ENCODE results near the gene TRAF1.
A peak's percentile ranks its signal among the peaks of the same experiment; 100 is the strongest.

The TRAF1 gene

DNA sequence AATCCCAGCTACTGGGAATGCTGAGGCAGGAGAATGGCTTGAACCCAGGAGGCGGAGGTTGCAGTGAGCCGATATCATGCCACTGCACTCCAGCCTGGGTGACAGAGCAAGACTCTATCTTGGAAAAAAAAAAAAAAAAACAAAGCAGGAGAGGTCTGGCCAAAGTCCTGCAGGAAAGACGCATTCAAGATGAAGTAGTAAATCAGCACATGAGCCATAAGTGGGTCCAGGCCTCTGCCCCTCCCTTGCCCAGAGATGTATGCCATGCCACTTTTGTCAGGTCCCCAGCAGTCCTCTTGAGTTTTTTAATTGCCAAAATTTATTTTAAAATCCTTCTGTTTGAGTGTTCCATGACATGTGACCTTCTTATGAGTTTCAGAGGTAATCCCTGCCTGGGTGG, 41.1 kb downstream of the TRAF1 start:
- DNase-seq: no peak

DNA sequence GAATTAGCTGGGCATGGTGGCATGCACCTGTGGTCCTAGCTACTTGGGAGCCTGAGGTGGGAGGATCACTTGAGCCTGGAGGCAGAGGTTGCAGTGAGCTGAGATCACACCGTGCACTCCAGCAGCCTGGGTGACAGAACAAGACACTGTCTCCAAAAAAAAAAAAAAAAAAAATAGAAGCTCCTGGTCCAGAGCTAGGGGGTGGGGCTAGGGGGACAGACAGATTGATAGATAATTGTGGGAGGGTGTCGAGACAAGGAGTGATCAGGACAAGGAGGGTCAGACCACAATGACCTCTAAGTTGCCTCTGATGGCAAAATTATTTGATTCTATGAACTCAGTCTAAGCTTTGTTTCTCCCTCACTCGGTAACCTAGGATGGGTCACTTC, 43.0 kb downstream of the TRAF1 start:
- DNase-seq: no peak

DNA sequence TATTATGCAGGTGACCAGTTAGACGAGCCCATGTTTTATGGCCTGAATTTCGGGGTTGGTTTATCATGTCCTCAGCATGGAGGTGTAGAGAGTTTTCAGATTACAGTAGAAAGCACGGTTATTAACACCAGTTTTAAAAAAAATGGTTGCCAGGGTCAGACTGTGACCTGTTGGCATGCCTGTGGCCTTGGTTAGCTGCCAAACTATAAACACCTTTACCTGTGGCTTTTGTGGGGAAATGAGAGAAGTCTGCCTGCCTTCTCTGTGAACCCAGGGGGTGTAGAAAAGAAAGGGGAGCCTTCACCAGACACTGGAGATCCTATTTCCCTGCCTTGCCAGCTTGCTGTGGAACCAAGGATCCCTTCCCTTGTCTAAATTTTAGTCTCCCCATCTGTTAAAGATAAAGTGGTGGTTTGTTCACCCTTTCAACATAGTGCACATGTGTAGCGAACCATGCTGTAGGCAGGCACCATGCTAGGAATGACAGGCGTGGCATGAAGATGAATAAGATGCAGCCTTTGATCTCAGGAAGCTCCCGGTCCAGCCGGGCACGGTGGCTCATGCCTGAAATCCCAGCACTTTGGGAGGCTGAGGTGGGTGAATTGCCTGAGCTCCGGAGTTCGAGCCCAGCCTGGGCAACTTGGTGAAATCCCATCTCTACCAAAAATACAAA, 43.5 kb downstream of the TRAF1 start:
- DNase-seq: no peak

DNA sequence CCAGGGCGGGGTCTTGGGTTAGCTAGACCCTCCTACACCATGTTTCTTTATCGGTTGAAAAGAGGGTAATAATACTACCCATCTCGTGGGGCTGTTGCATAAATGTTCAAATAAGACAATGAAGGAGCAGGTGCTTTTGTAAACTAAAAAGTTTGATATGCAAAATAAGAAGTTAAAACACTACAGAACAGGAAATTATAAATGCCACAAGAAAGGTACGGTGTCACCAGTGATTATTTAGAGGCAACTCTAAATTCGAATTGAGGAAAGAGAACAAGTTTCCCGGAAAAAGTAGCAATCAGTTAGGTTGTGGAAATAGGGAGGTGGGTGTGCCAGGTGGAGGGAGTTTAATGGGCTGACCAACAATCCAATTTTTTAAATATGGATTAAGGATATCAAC, 47.1 kb downstream of the TRAF1 start:
- no peak for DNase-seq

DNA sequence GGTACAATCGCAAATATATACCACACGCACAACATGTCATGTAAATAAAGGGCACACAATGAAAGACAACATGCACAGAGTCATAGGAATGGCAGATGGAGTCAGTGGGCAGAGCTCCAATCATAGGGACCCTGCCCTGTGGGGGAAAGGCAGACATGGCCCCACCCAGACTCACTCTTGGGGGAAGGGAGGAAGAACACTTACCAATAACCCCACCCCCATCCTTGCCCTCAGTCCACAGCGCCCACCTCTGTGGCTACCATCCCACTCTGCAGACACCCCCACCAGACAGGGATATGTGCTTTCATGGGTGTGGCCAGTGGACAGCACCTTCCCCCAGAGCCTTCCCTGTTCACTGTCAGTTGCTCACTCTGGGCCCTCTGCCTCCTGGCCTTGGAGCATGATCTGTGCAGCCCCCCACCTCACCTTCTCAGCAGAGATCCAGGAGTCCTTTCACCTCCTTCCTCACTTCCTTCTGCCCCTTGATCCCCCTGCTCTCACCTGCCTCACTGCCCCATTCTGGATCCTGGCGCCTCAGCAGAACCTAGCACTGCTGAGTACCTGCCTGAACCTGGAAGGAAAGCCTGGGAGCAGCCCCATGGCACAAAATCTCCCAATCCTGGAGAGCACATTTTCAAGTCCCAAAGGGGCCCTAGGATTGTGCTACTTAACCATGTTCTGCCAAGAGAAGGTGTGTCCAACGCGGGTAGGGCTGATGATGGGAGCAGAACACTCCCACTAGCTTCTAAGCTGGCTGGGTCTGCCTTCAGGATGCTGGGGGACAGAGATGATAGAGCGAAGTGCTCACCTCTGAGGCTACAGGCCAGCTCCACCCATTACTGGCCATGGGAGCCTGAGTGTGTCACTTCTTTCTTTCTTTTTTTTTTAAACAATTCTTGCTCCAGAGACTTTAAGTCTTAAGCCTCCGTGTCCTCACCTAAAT, 48.1 kb downstream of the TRAF1 start:
- peak; percentile 40 for DNase-seq

DNA sequence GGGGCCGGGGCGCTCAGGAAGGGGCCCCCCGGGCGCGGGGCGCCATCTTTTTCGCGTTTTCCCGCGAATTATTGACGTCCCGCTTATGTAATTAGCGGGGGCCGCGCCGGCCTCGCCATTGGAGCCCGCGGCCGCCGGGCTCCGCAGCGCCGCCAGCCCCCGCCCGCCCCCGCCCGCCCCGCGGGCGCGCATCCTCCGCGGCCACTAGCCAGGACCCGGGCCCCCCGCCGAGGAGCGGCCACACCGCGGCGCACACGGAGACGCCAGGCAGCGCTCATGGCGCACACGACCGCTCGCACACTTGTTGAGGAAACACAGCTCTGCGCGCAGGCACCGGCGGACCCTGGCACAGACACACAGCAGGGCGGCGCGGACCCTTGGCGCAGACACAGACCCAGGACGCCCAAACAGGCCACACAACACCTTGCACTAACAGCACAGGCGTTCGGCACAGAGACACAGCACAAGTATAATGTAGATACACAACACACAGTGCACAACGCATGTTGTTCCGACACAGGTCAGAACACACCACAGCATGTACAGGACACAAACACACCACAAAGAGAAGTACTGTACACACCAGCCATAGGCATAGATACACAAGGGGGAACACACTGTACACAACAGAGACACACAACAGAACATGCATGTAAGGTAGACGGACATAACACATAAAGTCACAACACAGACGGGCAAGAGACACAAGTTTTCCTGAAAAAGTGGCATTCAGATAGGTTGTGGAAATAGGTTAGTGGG, 49.1 kb downstream of the TRAF1 start:
- DNase-seq: peak; percentile 86

DNA sequence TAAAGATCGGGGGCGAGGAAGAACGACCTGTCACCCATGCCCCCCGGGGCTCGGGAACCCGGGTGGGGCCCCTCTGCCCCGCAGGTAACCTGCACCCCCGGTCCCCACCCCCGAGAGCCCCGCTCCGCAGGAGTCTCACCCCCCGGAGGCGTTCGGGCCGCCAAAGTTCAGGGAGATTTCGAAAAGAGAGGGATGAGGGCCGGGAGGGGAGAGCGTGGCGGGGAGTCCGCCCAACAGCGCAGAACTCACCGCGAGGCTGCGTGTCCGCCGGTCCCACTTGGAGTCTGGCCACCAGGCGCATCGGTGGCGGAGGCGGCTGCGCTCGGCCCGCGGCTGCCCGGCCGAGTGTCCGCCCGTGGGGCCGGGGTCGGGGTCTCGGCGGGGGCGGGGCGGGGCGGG, 49.8 kb downstream of the TRAF1 start, which contains the start of gene PHF19:
PHF19 (minus strand) TSS at position 347 of the 399 bp plus-strand sequence. CDS start 2,447 bp downstream, outside the sequence.
- DNase-seq: peak; percentile 68

DNA sequence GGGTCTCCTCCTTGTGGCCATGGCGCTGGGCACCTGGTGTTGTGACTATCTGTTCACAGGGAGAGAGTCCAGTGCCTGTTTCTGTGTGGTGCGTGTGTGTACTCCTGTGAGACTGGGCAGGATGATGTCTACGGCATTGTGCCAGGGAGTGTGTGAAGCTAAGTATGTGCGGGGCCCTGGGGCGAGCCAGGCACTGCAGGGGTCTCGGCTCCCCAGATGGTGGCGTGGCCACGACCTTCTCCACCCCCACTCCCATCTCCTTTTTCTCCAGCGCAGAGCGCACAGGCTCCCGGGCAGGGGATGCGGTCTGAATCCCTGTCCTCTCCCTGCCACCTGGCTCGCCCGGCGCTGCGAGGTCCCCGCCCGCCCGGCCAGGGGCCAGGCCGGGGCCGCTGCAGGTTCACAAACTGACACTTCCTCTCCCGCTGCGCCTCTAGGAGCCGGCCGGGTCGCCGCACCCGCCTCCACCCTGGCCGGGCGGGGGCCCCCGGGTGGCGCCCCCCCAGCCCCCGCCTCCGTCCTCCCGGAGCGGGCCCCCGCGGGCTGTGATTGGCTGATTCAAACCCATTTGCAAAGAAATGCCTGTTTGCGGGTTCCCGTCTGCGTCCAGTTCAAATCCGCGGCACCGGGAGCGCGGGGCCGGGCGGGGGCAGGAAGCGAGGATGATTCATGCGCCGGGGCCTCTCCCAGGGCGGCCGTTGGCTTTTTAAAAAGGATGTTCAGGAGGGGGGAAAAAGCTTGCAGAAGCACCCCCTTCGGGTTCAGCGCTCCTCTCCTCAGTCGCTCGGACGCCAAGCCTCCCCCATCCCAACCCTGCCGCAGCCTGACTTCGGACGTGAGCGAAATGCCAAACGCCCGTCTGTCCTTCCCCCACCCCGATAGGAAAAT, 50.4 kb downstream of the TRAF1 start:
- DNase-seq: peak; percentile 93

DNA sequence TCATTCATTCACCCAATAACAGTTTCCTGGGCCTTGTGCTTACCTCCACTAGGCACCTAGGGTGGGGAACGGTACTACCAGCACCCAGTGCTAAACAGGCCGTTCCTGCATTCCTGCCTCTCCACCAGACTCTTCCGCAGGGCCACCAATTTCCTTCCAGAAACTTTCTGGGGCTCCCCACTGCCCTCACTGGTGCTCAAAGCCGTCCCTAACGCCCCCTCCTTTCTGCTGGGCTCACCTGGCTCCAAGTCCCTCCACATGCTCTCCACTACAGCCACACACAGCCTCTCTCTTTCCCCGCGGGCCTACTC, 51.0 kb downstream of the TRAF1 start:
- no peak for DNase-seq

DNA sequence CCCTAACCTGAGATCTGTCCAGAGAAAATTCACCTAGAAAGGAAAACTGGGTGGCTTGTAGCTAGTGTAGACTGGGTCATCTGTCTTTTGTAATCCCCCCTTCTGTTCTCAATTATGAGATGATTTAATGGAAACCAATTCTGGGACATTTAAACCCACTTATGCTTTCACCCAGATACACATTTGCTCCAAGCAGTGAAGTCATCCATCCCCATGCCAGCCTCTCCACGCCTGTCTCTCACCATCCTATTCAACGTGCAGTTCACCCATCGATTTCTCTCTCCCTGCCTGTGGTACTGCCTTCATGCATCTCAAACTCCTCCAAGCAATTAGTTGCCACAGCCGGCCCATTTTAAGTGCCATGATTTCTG, 51.4 kb downstream of the TRAF1 start:
- DNase-seq: no peak

DNA sequence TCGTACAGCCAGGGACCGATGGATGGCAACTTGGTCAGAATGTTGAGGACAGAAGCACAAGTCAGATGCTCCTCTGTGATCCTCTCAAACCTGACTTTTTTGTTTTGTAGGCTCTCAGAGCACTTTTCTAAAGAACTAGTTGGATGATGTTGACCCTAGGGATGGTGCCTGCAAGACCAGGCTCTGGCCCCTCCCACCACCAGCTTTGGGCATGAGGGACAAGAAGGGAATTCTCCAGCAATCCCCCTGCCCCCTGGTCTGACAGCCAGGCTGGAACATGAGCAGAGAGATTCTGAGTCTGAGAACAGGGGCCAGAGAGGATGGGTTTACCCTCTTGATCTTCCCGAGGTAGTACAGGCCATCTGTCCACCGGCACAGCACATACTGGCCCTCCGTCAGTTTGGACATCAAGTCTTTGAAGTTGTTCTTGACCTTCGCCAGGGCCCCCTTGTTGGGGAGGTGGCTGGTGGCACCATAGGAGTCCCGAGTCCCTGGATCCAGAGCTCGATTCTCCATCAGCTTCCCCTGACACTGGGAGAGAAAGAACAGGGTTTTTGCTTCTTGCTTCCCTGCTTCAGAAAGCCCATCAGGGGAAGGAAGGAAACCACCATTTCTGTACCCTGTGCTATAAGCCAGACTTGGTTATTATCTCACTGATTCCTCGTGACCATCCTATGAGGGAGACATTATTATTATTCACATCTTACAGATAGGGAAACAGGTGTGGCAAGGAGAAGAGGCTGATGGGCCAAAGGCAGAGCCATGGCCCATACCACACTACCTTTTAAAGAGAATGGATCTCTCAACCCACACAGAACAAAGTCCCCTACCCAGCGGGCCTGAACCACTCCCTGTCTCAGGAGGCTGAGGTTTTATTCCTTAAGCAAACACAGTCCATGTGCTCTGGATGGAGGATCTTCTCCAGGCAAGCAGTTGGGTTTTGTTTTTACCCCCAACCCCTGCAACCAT, 52.1 kb downstream of the TRAF1 start:
- no peak for DNase-seq

DNA sequence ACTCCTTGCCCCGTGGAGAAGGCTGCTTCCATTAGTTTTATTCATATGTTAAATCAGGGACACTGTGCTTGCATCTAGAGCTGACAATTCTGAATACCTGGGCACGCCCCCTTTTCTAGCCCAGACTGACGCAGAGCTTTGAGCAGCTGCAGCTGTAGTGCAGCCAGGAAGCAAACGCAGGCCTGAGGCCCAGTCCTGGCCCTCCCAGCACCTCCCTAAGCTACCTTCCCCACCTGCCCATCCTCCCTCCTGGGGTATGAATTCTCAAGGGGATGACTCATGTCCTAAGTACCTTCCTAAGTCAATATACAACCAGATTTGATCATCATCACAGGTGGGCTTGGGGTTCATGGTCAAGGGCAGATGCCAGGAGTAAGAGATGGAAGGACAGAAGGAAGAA, 53.1 kb downstream of the TRAF1 start:
- DNase-seq: no peak

DNA sequence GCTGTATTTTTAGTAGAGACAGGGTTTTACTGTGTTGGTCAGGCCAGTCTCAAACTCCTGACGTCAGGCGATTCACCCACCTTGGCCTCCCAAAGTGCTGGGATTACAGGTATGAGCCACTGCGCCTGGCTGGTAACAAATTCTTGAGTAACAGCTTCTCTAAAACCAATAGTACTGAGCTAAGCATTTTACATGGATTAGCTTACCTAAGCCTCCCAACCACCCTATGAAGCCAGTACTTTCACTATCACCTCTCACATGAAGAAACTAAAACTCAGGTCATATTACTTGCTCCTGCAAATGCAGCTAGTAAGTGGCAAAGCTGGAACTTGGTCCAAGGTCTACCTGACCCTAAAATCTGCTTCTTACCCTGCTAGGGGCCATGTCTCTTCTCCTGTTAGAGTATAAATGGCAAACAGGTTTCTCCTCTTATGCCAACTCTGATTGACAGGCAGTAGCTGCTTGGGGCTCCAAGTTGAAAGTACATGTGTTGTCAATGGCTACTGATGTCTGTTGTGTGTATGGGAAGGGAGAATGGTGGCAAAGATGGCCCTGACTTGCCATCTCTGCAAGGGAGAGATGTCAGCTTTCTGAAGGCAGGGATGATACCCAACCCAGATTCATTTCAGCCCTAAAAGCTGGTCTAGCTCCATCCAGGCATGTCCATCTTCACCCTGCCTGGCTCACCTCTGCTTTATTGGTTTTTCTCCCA, 53.6 kb downstream of the TRAF1 start:
- DNase-seq: no peak

DNA sequence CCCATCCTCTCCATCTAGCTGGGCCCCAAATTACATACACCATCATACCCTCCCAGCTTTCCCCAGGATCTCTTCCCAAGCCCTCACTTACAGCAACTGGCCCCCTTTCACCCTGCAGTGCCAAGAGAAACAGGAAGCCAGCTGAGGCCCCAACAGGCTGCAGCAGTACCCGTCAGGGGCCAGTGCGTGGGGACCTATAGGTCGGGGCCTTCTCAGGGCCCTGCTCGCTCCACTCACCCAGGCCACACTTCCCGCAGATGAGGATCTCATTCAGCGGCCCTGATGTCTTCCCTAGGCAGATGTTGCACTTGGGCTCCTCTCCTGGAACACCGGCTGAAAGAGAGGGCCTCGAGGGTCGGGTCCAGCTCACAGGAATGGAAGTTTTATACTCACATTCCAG, 56.4 kb downstream of the TRAF1 start:
- no peak for DNase-seq

DNA sequence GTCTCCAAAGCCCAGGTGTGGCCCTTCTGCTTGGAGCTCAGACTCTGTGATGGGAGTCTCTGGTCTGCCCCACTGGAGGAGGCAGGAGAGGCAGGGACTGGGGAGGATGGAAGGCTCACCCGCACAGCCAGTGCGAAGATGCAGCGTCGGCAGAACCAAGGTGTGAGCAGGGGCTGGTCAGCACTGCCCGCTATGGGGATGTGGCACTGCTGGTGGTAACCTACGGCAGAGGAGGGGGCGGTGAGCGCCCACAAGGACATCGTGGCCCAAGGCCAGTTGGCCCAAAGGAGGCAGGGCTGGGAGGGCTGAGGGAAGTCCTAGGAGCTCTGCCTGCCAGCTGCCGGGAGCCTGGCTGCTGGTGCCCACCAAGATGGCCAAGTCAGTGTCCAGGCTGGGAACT, 56.9 kb downstream of the TRAF1 start:
- DNase-seq: no peak

DNA sequence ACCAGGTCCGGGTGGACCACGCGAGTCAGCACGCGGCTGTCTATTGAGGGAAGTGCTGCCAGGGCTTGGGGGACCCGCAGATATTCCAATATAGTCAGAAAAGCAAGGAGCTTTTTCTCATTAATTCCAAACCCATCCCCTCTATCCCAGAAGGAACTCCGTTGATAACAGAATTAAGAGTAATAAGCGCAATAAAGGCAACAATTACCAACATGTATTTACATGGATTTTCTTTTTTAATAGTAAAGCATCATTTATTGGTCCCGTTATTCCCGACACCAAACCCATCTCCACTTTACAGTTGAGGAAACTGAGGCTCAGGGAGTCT, 57.3 kb downstream of the TRAF1 start:
- no peak for DNase-seq

DNA sequence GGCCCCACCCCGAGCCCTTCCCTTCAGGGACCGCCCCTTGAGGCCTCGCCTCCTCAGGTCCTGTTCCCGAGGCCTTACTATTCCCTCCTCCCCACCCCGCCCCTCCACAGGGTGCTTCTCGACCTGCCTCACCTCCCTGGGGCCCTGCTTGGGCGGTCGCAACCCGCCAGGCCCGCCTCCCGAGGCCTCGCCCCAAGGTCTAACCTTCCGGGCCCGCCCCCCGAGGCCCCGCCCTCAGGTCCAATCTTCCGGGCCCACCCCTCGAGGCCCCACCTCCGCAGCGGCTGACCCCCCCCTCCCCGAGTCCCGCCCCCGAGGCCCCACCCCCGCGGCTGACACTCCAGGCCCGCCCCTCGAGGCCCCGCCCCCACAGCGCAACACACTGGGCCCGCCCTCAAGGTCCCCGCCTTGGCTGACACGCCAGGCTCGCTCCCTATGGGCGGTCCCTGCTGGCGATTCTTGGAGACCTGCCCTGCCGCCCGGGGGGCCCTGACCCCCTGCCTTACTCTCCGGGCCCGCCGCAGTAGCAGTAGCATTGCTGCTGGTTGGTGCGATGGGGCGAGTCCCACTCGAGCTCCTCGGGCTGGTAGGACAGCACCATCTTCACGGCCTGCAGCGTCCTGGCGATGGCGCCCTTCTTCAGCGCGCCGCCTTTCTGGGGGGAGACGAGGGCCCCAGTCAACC, 57.8 kb downstream of the TRAF1 start:
- DNase-seq: peak; percentile 98

DNA sequence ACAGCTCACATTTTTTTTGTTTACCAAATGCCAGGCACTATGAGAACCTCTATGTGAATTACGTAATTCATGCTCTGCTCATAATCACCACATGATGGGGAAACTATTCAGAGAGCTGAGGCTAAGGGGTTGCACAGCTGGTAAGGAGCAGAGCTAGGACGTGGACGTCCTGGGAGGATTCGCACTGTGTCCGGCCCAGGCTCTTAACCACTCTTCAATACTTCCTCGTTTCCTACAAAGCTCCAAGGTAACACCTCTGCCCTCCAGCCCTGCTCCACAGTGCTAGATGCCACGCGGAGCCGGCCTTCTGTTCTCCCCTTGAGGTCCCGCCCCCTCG, 58.3 kb downstream of the TRAF1 start:
- no peak for DNase-seq

DNA sequence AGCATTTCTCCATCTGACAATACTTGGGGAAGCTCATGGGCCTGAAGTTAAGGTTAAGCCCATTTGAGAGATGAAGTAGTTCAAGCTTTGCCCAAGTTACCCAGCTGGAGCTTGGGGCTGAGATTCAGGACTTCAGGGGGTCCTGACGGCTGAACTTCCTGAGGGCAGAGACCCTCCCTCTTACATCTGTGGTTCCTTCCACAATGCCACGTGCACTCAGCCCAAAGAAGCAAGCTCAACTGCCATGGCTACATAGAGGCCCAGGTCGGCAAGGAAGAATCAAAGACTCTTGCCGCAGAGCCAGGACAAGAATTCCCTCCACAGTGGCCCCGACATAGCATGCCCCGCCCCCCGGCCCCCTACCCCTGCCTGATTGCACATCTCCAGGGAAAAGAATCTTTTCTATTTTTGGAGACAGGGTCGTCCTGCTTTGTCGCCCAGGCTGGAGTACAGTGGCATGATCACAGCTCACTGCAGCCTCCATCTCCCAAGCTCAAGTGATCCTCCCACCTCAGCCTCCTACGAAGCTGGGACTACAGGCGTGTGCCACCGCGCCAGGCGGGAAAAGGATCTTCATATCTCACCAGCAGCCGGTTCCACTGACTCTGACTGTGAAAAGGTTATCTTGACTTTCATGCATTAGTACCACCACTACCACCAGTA, 58.8 kb downstream of the TRAF1 start:
- no peak for DNase-seq

DNA sequence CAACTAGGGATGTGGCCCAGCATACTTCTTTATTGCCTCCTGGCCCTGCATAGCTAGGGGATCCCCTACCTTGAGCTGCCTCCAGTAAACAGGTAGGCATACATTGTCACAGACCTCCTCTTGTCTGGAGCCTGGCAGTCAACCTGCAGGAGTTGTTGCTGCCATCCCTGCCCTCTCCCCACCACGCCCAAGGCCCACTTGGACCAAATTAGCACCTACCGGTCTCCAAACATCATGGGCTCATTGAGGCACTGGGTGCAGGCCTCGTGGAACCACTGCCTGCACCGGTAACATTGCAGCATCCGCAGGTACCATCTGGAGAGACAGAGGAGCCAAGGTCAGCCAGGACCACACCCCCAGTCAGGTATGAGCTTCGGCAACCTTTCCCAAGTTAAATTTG, 59.9 kb downstream of the TRAF1 start:
- DNase-seq: no peak
